CD8-positive, alpha-beta memory T cell (primary cell): Measurements from ENCODE around the gene FOXO4. TPM values are rescaled to one million over a fixed set of nuclear protein-coding genes. Genes with fewer than 3 reads are reported as not detected.

Experiments
- CTCF ChIA-PET: fragments of 350-600 bp; sonication (Branson Sonifier 250); formaldehyde crosslinking; loops from one replicate; lab custom pipeline; 2021; ENCODE audit warnings: antibody characterized with exemption; lab: Charles Lee
- POLR2A ChIA-PET: fragments of 350-600 bp; sonication (Branson Sonifier 250); formaldehyde crosslinking; loops from one replicate; lab custom pipeline; 2021; ENCODE audit warnings: antibody characterized with exemption; lab: Charles Lee
- DNase-seq, 5 donors: peaks; one replicate each; pipeline versions ENCODE4 v3.0.0 to v3.0.0-alpha.2; 2020 to 2022; ENCODE audit warnings: mixed read lengths in 1 of 5
- H3K27ac ChIP-seq: one replicate; pipeline ENCODE4 v1.7.0; 2013; ENCODE audit warnings: low read depth, mild to moderate bottlenecking, low read length, moderate library complexity
- H3K27me3 ChIP-seq: 2 replicates; pipeline ENCODE4 v1.7.0; 2013; ENCODE audit warnings: low read length, mild to moderate bottlenecking; ENCODE audit not compliant: insufficient read depth, poor library complexity, severe bottlenecking
- H3K36me3 ChIP-seq: 2 replicates; pipeline ENCODE4 v1.7.0; 2013; ENCODE audit warnings: mild to moderate bottlenecking, low read length, moderate library complexity; ENCODE audit not compliant: insufficient read depth
- H3K4me1 ChIP-seq: 2 replicates; pipeline ENCODE4 v1.7.0; 2013; ENCODE audit warnings: mild to moderate bottlenecking, low read length, moderate library complexity; ENCODE audit not compliant: insufficient read depth
- H3K4me3 ChIP-seq: 2 replicates; pipeline ENCODE4 v1.7.0; 2013; ENCODE audit warnings: mild to moderate bottlenecking, low read length
- H3K9me3 ChIP-seq: 2 replicates; pipeline ENCODE4 v1.7.0; 2013; ENCODE audit warnings: mild to moderate bottlenecking, low read length
- H3K27ac Mint-ChIP-seq, 8 donors: one replicate each; pipeline ENCODE4 v1.8.0; 2020 to 2021; ENCODE audit warnings: mixed read lengths in 8 of 8, mild to moderate bottlenecking in 6 of 8, inconsistent platforms in 3 of 8, moderate library complexity in 3 of 8
- H3K27me3 Mint-ChIP-seq, 2 donors: one replicate each; pipeline ENCODE4 v1.8.0; 2020 to 2021; ENCODE audit warnings: mixed read lengths in 2 of 2, mild to moderate bottlenecking in 1 of 2, moderate library complexity in 1 of 2
- H3K36me3 Mint-ChIP-seq, 3 donors: one replicate each; pipeline ENCODE4 v1.8.0; 2020 to 2021; ENCODE audit warnings: mixed read lengths in 3 of 3, inconsistent platforms in 1 of 3, mild to moderate bottlenecking in 1 of 3
- H3K4me1 Mint-ChIP-seq, 3 donors: one replicate each; pipeline ENCODE4 v1.8.0; 2020 to 2021; ENCODE audit warnings: mixed read lengths in 3 of 3, inconsistent platforms in 1 of 3, mild to moderate bottlenecking in 1 of 3
- H3K4me3 Mint-ChIP-seq, 7 donors: one replicate each; pipeline ENCODE4 v1.8.0; 2020 to 2021; ENCODE audit warnings: mixed read lengths in 7 of 7, mild to moderate bottlenecking in 6 of 7, moderate library complexity in 4 of 7, inconsistent platforms in 2 of 7
- H3K9me3 Mint-ChIP-seq, 5 donors: one replicate each; pipeline ENCODE4 v1.8.0; 2020 to 2022; ENCODE audit warnings: mixed read lengths in 5 of 5, mild to moderate bottlenecking in 3 of 5, moderate library complexity in 2 of 5, inconsistent platforms in 1 of 5
- polyA plus RNA-seq: library from polyadenylated mRNA; unstranded; fragments of 300-500 nt; fragmentation: Illumina TruSeq; gene quantifications from one replicate; pipeline ENCODE4 v1.2.3, GENCODE V29; 2021
- total RNA-seq, 2 experiments: library from RNA; stranded (reverse); gene quantifications; one replicate each; pipeline ENCODE4 v1.2.3, GENCODE V29; 2021

FOXO4 gene
- total and polyA plus RNA-seq, 3 experiments from 2014 or later: 2.8 to 13.8 (median 12.8) TPM

GRCh38 chrX:71107762-71108360, 12.2 kb downstream of the FOXO4 start:
- POLR2A ChIA-PET: interaction anchor here (1.9 kb wide), 1 partner anchor 10 kb away, joined by 8 read pairs; the partner anchor contains the start of gene MED12
- Mint-ChIP-seq H3K9me3 (no peaks in the 10 kb centered on the region), H3K27ac (peak overlapping the region; percentile 85 to 100 (median 98)), H3K36me3 (peaks cover 16 to 61% (median 29%) of the 10 kb centered on the region in 3 donors), H3K4me3 (peak overlapping the region; percentile 89 to 98 (median 96)), H3K27me3 (peaks cover 0 to 6% of the 10 kb centered on the region in 2 donors), H3K4me1 (peaks cover 70 to 93% (median 90%) of the 10 kb centered on the region in 3 donors)
- H3K27ac ChIP-seq: peak overlapping the region; percentile 29
- H3K36me3 ChIP-seq: peaks cover 30% of the 10 kb centered on the region
- CTCF ChIA-PET: interaction anchor here (1.6 kb wide), 1 partner anchor 21 kb away, joined by 4 read pairs; no protein-coding TSS in a partner anchor
- H3K4me1 ChIP-seq: peaks cover 67% of the 10 kb centered on the region
- H3K27me3 ChIP-seq: no peaks in the 10 kb centered on the region
- DNase-seq: peak in 4 of 5 donors; percentile 21 to 67 (median 56)
- no peaks in the 10 kb centered on the region for H3K9me3 ChIP-seq
- peak overlapping the region; percentile 99 for H3K4me3 ChIP-seq

- no peaks in the 10 kb centered on the region for H3K9me3 Mint-ChIP-seq
- H3K36me3 Mint-ChIP-seq: peaks cover 16 to 61% (median 29%) of the 10 kb centered on the region in 3 donors
- H3K4me1 Mint-ChIP-seq: peaks cover 63 to 88% (median 84%) of the 10 kb centered on the region in 3 donors
Observed at GRCh38 chrX:71109051-71109450, 13.4 kb downstream of the FOXO4 start.

GRCh38 chrX:71111141-71111843, 15.6 kb downstream of the FOXO4 start, which contains the start of gene IL2RG:
Gene IL2RG (minus strand): TSS chrX:71111577. CDS start chrX:71111539, 38 bp downstream.
- H3K9me3 Mint-ChIP-seq: no peaks in the 10 kb centered on the region
- H3K27me3 Mint-ChIP-seq: peaks cover 0 to 7% of the 10 kb centered on the region in 2 donors
- H3K27ac Mint-ChIP-seq: peak within 1 kb of the TSS; percentile 97 to 100 (median 98)
- peak; percentile 60 to 90 (median 88) for DNase-seq
- peaks cover 44% of the 10 kb centered on the region for H3K4me1 ChIP-seq
- peak within 1 kb of the TSS; percentile 89 to 98 (median 96) for H3K4me3 Mint-ChIP-seq
- CTCF ChIA-PET: interaction anchor here (1.1 to 4.5 kb wide), 4 partner anchors 10 to 422 kb away, joined by 3 to 41 read pairs (median 6); no protein-coding TSS in a partner anchor
- H3K36me3 Mint-ChIP-seq: peaks cover 16 to 53% (median 27%) of the 10 kb centered on the region in 3 donors
- POLR2A ChIA-PET: interaction anchor here (0.5 to 2.1 kb wide), 9 partner anchors 9 to 71 kb away, joined by 3 to 18 read pairs (median 4); partner anchors contain the start of gene SNX12
- H3K4me3 ChIP-seq: peak within 1 kb of the TSS; percentile 99
- peaks cover 51 to 73% (median 67%) of the 10 kb centered on the region in 3 donors for H3K4me1 Mint-ChIP-seq
- no peaks in the 10 kb centered on the region for H3K27me3 ChIP-seq
- H3K27ac ChIP-seq: peak within 1 kb of the TSS; percentile 98
- no peaks in the 10 kb centered on the region for H3K9me3 ChIP-seq
- H3K36me3 ChIP-seq: peaks cover 30% of the 10 kb centered on the region

More at GRCh38 chrX:71109051-71109450, 13.4 kb downstream of the FOXO4 start:
- Histone ChIP-seq H3K4me3 (peak overlapping the region; percentile 99), H3K4me1 (peaks cover 64% of the 10 kb centered on the region), H3K36me3 (peaks cover 30% of the 10 kb centered on the region), H3K9me3 (no peaks in the 10 kb centered on the region), H3K27me3 (no peaks in the 10 kb centered on the region), H3K27ac (peak overlapping the region; percentile 98)
- H3K27me3 Mint-ChIP-seq: peaks cover 0 to 7% of the 10 kb centered on the region in 2 donors
- POLR2A ChIA-PET: interaction anchor here (1.9 kb wide), 1 partner anchor 9 kb away, joined by 8 read pairs; the partner anchor contains the start of gene MED12
- peak in 2 of 5 donors; percentile 21 to 34 for DNase-seq
- H3K27ac Mint-ChIP-seq: peak overlapping the region; percentile 97 to 100 (median 98)
- H3K4me3 Mint-ChIP-seq: peak overlapping the region; percentile 89 to 98 (median 96)
- CTCF ChIA-PET: interaction anchor here (1.6 kb wide), 1 partner anchor 20 kb away, joined by 4 read pairs; no protein-coding TSS in a partner anchor

- CTCF ChIA-PET: interaction anchor here (0.9 to 4.5 kb wide), 5 partner anchors 11 to 422 kb away, joined by 3 to 41 read pairs (median 4); no protein-coding TSS in a partner anchor
- POLR2A ChIA-PET: interaction anchor here (0.5 to 2.1 kb wide), 9 partner anchors 9 to 70 kb away, joined by 3 to 18 read pairs (median 4); partner anchors contain the start of gene SNX12
- H3K4me1 Mint-ChIP-seq: peaks cover 46 to 66% (median 62%) of the 10 kb centered on the region in 3 donors
Observed at GRCh38 chrX:71111921-71112431, 16.3 kb downstream of the FOXO4 start.

GRCh38 chrX:71117358-71117757, 21.7 kb downstream of the FOXO4 start:
- H3K27ac Mint-ChIP-seq: peak overlapping the region; percentile 39 to 98 (median 80)
- H3K27me3 Mint-ChIP-seq: peaks cover 0 to 2% of the 10 kb centered on the region in 2 donors
- no peak overlapping the region for H3K4me3 Mint-ChIP-seq
- no peaks in the 10 kb centered on the region for H3K9me3 ChIP-seq
- H3K36me3 ChIP-seq: peaks cover 14% of the 10 kb centered on the region
- DNase-seq: no peak
- no peak overlapping the region for H3K4me3 ChIP-seq
- no peaks in the 10 kb centered on the region for H3K9me3 Mint-ChIP-seq
- no peaks in the 10 kb centered on the region for H3K27me3 ChIP-seq
- peaks cover 0 to 25% (median 2%) of the 10 kb centered on the region in 3 donors for H3K36me3 Mint-ChIP-seq
- peaks cover 31% of the 10 kb centered on the region for H3K4me1 ChIP-seq
- ChIA-PET CTCF (interaction anchor here (1.3 to 3.7 kb wide), 5 partner anchors 11 to 18 kb away, joined by 3 to 22 read pairs (median 7); no protein-coding TSS in a partner anchor), POLR2A (interaction anchor here (1.6 to 2.7 kb wide), 5 partner anchors 9 to 49 kb away, joined by 5 to 13 read pairs (median 8); partner anchors contain the start of genes FOXO4 and SNX12)
- H3K27ac ChIP-seq: peak overlapping the region; percentile 61
- peaks cover 28 to 51% (median 41%) of the 10 kb centered on the region in 3 donors for H3K4me1 Mint-ChIP-seq

More at GRCh38 chrX:71111921-71112431, 16.3 kb downstream of the FOXO4 start:
- Mint-ChIP-seq H3K4me3 (peak overlapping the region; percentile 89 to 98 (median 96)), H3K27me3 (peaks cover 0 to 7% of the 10 kb centered on the region in 2 donors), H3K9me3 (no peaks in the 10 kb centered on the region), H3K27ac (peak overlapping the region; percentile 97 to 100 (median 98)), H3K36me3 (peaks cover 13 to 49% (median 23%) of the 10 kb centered on the region in 3 donors)
- Histone ChIP-seq H3K4me3 (peak overlapping the region; percentile 99), H3K36me3 (peaks cover 30% of the 10 kb centered on the region), H3K27me3 (no peaks in the 10 kb centered on the region), H3K9me3 (no peaks in the 10 kb centered on the region), H3K4me1 (peaks cover 38% of the 10 kb centered on the region), H3K27ac (peak overlapping the region; percentile 98)
- DNase-seq: peak in 2 of 5 donors; percentile 58 to 59

GRCh38 chrX:71118032-71118984, 22.7 kb downstream of the FOXO4 start, which contains the start of gene MED12:
Gene MED12 (plus strand): TSS chrX:71118596. CDS start chrX:71118755, 159 bp downstream.
- H3K4me1 ChIP-seq: peaks cover 23% of the 10 kb centered on the region
- H3K27ac Mint-ChIP-seq: peak within 1 kb of the TSS; percentile 91 to 98 (median 94)
- H3K4me3 ChIP-seq: peak within 1 kb of the TSS; percentile 73
- peaks cover 21 to 50% (median 34%) of the 10 kb centered on the region in 3 donors for H3K4me1 Mint-ChIP-seq
- H3K36me3 Mint-ChIP-seq: peaks cover 0 to 35% (median 0%) of the 10 kb centered on the region in 3 donors
- H3K4me3 Mint-ChIP-seq: peak within 1 kb of the TSS; percentile 87 to 95 (median 88)
- ChIA-PET CTCF (interaction anchor here (0.7 to 3.7 kb wide), 9 partner anchors 10 to 99 kb away, joined by 3 to 22 read pairs (median 5); no protein-coding TSS in a partner anchor), POLR2A (interaction anchor here (1.0 to 2.7 kb wide), 11 partner anchors 8 to 64 kb away, joined by 3 to 13 read pairs (median 6); partner anchors contain the start of genes FOXO4 and SNX12)
- no peaks in the 10 kb centered on the region for H3K27me3 ChIP-seq
- peaks cover 21% of the 10 kb centered on the region for H3K36me3 ChIP-seq
- H3K9me3 ChIP-seq: no peaks in the 10 kb centered on the region
- H3K27me3 Mint-ChIP-seq: peaks cover 0 to 2% of the 10 kb centered on the region in 2 donors
- peak within 1 kb of the TSS; percentile 61 for H3K27ac ChIP-seq
- peak; percentile 74 to 86 (median 78) for DNase-seq
- no peaks in the 10 kb centered on the region for H3K9me3 Mint-ChIP-seq
